HG02884 (cell line): Measurements from ENCODE around the gene HNRNPDL.
A peak's percentile ranks its signal among the peaks of the same experiment; 100 is the strongest.
"Not testable (repeated sequence)": the region's sequence is repeated elsewhere in the genome, so short reads cannot be mapped to it uniquely, and the experiment has no call there.

Experiments used
- ATAC-seq: cut with Tn5 transposase; IDR thresholded peaks from one replicate; pipeline ENCODE4 v1.9.1; 2021; ENCODE audit warnings: mild to moderate bottlenecking, moderate library complexity; ENCODE audit not compliant: unreplicated experiment

Gene HNRNPDL

DNA sequence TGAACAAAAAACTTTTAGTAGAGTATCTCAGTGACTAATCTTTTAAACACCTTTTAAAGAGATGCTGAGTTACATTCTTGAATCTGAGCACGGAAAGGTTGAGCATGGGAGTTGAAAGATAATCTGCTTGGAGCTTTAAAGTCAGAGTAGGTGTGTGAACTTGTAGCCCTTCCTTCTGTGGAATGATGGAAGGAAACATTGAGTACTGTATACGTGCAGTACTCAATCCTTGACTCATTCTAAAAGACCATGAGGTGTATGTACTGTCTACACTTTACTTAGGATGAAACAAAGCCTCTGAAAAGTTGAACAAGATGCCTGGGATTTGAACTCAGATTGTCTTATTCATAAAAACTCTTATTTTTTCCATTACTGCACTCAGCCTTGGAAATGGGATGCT lies 3.5 kb upstream of the HNRNPDL start:
- no peak for ATAC-seq

DNA sequence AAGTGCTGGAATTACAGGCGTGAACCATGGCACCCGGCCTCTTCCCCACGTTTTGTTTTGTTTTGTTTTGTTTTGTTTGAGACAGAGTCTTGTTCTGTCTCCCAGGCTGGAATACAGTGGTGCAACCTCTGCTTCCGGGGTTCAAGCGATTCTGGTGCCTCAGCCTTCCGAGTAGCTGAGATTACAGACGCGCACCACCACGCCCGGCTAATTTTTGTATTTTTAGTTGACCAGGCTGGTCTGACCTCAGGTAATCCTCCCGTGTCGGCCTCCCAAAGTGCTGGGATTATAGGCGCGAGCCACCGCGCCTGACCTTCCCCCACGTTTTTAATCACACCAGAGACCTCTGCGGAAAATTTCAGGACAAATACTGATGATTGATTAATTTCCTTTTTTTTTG lies 2.3 kb upstream of the HNRNPDL start:
- no peak for ATAC-seq

- ATAC-seq: no peak
Observed at GRCh38 chr4:82431831-82432230, 1.6 kb upstream of the HNRNPDL start.

DNA sequence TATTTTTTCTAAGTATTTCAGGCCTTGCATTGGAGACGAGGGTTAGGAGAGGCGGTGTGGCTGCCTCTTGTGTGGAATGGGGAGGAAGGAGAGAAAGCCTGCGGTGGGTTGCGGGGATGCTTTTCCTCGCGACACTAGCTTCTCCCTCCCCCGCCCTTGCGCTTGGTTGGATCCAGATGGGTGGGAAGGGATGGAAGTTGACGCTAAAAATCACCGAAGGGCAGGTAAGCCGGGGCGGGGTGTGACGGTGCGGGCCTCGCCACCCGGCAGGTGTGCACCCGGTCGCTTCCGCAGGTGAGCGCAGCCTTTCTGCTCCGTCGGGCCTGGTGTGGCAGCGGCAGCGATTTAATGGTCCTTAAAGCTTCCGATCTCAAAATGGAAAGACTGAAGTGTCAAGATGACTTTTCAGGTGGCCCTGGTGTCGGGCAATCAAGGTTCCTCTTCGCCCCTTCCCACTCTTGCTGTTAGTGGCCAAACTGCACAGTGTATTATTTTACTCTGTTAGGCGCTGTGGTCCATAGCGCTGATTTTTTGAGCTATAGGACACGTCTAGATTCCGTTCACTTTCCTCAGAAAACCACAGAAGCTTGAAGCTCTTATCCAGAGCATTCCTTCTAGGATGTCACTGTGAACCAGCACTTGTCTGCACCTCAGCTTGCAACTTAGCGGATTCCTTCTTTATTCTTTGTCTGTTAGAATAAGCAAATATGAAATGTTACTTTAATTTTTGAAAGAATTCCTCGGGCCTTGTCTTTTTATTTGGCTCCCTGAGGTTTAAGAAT lies 893 bp upstream of the HNRNPDL start:
- ATAC-seq: no peak

DNA sequence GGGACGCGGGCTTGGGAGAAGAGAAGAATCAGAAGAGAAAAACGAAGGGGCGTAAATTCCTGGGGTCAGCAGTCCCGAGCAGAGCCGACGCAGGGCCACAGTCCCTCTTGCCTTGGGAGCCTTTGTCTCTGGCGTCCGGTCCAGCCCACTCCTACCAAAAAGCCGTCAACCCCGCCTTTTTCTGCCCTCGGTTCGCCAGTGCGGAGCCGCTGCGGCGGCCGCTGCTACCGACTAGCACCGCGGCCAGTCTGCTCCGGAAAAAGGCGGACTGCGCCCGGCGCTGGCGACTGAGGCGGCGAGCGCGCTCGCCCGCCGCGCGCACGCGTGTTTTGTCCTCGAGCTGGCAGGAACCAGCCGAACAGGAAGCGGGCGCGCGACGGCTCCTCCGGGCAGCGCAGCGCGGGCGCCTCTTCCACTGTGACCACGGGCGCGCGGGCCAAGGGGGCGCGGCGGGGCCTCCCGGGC lies 502 bp downstream of the HNRNPDL start:
- peak; percentile 16 for ATAC-seq

DNA sequence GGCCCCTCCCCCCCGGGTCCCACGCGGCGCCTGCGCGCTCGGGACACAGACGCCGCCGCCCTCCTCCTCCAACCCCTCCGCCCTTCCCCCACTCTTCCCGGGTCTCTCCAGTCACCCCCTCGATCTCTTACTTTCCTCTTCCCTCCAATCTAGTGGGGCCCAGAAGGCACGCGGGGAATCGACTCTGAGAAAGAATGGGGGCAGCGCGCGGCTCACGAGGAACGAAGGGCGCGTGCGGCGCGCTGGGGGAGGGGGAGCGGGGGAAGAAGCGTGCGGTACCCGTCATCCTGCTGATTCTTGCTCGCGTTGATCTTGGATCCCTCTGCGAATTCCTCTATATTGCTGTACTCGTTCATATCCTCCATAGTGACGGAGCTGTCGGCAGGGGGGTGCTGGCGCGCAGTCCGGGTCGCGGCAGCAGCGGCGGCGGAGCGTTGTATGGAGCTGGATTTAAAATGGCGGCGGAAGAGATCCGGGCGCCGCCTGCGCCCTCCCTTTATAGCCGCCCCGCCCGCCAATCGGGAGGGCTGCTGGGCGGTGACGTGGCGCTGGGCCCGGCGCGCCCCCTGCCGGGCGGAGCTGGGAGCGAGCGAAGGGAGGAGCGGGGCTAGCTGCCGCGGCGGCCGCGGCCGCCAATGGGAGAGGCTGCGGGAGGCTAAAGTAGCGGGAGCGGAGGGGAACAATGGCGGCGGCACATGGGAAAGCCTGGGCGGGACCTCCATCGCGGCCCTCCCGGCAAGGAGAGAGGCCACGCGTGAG lies 1.1 kb downstream of the HNRNPDL start:
- ATAC-seq: peak; percentile 45

DNA sequence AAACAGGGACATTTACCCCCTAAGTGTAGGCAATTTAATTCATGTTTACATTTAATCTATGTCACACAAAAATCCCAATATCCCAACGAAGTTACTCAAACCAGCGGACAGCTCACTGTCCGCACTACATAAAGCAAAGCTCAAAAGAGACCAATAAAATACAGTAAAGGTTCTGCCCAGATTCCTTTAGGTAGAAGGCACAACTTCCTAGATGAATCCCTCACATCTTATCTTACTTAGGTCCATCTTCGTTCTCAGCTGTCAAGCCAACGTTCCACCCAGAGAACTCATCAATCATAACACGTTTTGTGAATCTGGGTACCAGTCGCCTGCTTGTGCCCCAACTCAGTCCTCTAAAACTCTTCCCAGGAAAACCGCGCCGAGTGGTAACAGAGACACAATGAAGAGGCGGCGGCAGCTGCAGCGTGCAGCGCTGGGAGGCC lies 1.7 kb downstream of the HNRNPDL start:
- no peak for ATAC-seq

- ATAC-seq: no peak
Observed at GRCh38 chr4:82425478-82425877, 4.8 kb downstream of the HNRNPDL start.

DNA sequence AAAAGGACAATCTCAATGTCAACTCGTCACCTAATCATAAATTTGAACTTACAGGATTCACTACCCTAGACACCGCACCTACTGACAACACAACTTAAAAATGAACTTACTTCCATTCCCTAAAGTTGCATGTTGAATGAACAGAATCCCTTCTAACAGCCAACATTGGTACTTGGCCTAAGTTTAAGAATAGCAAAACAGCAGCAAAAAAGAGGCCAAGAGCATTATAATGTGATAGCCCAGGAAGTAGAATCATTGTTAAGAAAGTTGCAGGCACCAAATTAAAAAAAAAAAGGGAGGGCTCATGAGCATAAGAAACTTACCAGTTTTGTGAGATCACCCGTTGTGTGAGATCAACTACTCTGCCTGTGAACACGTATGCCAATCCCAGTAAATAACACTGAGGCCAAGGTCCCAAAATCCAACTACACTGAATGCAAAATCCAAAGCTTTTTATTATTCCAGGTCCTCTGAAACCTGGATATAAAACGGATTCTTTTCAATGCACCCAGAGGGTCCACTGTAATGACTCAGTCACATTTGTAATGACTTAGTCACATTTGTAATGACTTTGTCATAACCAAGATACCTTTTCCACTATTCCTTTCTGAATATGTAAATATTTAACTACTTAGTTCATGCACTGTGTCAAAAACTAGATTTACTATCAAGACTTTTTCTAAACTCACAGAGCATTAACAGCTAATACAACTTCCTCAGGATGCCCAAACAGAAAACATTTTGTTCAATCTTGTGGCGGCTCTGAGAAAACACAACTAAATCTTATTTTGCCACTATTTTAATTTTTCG lies 6.8 kb downstream of the HNRNPDL start:
- no peak for ATAC-seq

DNA sequence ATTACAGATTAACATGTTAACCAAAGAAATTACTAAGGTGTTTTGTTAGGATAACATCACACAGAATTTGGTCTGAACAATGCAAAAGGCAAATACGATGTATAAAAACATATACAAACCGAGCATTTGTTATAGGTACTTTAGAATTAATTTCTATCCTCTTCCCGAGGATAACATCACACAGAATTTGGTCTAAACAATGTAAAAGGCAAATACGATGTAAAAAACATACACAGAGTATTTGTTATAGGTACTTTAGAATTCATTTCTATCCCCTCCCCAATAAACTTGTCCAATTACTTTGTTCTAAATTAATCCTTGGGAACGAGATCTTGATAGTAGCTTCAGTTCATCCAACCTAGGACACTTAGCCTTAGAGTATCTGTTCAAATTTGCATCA lies 7.6 kb downstream of the HNRNPDL start:
- no peak for ATAC-seq

DNA sequence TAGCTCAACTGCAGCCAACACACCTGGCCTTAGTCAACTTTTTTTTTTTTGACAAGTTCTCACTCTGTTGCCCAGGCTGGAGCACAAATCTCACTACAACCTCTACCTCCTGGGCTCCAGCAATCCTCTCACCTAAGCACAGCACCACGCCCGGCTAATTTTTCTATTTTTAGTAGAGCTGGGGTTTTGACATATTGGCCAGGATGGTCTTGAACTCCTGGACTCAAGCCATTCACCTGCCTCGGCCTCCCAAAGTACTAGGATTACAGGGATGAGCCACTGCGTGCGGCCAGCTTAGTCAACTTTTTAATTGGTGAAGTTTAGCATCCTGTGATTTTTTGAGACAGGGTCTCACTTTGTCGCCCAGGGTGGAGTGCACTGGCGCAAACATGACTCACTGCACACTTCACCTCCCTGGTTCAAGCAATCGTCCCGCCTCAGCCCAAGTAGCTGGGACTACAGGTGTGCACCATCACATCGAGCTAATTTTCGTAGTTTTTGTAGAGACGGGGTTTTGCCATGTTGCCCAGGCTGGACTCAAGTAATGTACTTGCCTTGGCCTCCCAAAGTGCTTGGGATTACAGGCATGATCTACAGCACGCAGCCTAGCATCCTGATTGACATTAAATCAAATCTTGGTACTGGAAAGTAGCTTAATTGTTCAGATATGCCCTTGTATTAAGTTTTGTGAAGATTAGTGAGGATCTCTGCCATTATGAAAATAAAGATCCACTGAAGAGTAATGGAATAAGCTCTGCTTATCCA lies 8.3 kb downstream of the HNRNPDL start:
- ATAC-seq: no peak

GRCh38 chr4:82419451-82419850 lies 10.8 kb downstream of the HNRNPDL start:
- no peak for ATAC-seq

- no peak for ATAC-seq
Observed at GRCh38 chr4:82415922-82416365, 14.3 kb downstream of the HNRNPDL start.

DNA sequence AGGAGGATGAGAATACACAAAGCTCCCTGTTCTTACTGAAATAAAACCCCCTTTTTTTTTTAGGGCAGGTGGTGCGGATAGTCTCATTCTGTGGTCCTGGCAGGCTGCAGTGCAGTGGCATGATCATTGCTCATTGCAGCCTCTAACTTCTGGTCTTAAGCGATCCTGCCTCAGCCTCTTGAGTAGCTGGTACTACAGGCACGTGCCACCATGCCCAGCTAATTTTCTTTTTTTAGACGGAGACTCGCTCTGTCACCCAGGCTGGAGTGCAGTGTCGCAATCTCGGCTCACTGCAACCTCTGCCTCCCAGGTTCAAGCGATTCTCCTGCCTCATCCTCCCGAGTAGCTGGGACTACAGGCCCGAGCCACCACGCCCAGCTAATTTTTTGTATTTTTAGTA lies 15.2 kb downstream of the HNRNPDL start:
- ATAC-seq: not testable (repeated sequence)

GRCh38 chr4:82403725-82404124 lies 26.5 kb downstream of the HNRNPDL start:
- no peak for ATAC-seq

DNA sequence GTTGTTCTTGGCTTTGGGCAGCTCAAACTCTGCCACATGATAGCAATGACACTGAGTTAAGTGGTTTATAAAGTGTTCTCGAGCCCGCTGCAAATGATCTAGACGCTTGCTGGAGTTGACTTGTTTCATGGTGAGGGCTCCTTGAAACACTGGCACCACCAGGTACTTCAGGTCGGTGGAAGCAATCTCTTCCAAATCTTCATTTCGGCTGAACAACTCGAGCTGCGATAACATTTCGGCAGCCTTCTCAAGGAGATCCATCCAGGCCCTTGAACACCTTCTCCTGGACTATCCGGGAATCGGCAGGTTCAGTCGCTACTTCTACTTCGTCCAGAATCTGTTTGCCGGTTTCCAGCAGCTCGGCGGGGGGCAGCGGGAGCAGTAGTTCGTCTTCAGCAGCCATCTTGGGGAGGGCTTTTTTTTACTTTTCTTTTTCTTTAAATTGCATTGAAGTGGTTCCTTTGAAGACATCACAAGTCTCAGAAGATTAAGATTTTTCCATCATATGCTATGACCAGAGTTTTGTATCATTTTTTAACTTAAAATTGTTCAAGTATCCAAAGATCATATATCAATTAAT lies 28.0 kb downstream of the HNRNPDL start:
- ATAC-seq: no peak

DNA sequence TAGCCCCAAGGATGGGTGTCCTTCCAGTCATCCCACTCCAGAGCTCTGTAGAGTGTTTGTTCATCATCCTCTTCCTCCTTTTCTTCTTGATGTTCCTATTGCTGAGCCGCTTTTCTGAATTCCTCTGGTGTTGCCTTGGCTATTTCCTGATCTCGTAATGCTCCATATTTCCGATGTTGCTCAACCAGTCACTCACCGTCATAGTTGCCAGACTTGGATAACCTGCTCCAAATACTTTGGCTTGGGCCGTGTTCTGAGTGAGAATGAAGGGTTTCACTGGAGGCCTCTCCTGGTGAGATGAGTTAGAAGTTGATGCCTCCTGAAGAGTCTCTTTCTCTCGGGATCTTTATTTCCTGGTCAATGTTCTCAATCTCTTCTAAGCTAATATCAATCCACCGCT lies 28.7 kb downstream of the HNRNPDL start:
- no peak for ATAC-seq

- no peak for ATAC-seq
Observed at GRCh38 chr4:82398263-82398662, 32.0 kb downstream of the HNRNPDL start.

- no peak for ATAC-seq
Observed at GRCh38 chr4:82397527-82397926, 32.7 kb downstream of the HNRNPDL start.

- no peak for ATAC-seq
Observed at GRCh38 chr4:82394896-82395295, 35.4 kb downstream of the HNRNPDL start.
